GM21367 (cell line): ENCODE data around the gene GTF2F2.

Experiments
- ATAC-seq: cut with Tn5 transposase; IDR thresholded peaks from one replicate; pipeline ENCODE4 v1.9.1; 2021; ENCODE audit not compliant: unreplicated experiment

Gene GTF2F2

GRCh38 chr13:45209229-45209628 is 88.9 kb downstream of the GTF2F2 start:
- no peak for ATAC-seq

GRCh38 chr13:45215392-45216077 is 95.2 kb downstream of the GTF2F2 start:
- no peak for ATAC-seq

DNA sequence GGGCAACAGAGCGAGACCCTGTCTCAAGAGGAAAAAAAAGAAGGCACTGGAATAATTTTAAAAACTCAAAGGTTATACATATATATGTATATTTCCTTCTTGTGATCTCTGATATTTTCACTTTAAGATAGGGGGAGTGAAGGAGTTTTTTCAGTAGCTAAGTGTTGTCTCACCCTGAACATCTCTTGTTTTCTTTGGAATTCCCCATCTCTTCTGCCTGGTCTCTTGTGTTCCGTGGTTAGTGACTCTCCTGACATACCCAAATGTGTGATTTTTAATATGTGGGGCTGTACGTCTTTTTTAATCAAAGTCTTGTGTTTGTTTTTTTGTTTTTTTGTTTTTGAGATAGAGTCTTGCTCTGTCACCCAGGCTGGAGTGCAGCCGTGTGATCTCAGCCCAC is 95.9 kb downstream of the GTF2F2 start:
- no peak for ATAC-seq

DNA sequence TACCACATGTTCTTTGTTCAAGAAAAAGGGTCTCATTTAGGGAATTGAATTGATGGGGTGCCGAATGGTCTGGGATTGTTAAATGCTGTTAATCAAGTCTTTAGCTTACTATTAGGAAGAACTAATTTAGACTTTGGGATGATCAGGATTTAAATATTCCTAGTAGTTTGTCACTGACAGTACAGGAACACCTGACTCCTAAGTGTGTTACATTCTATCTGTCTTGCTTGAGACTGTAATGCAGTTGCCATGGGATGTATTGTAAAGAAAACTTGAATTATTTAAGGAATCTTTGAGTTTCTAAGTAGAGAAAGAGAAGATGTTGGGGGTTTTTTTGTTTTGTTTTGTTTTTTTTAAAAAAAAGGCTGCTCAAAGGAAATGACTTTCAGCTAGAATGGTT is 98.4 kb downstream of the GTF2F2 start:
- no peak for ATAC-seq

- no peak for ATAC-seq
Measured at GRCh38 chr13:45219123-45219891, 99.0 kb downstream of the GTF2F2 start.

GRCh38 chr13:45219938-45220375 is 99.6 kb downstream of the GTF2F2 start:
- ATAC-seq: no peak

GRCh38 chr13:45220403-45220802 is 100.1 kb downstream of the GTF2F2 start:
- no peak for ATAC-seq

GRCh38 chr13:45222516-45222915 is 102.2 kb downstream of the GTF2F2 start:
- no peak for ATAC-seq

- no peak for ATAC-seq
Measured at GRCh38 chr13:45222919-45223318, 102.6 kb downstream of the GTF2F2 start.

- ATAC-seq: no peak
Measured at GRCh38 chr13:45224176-45224575, 103.9 kb downstream of the GTF2F2 start.

DNA sequence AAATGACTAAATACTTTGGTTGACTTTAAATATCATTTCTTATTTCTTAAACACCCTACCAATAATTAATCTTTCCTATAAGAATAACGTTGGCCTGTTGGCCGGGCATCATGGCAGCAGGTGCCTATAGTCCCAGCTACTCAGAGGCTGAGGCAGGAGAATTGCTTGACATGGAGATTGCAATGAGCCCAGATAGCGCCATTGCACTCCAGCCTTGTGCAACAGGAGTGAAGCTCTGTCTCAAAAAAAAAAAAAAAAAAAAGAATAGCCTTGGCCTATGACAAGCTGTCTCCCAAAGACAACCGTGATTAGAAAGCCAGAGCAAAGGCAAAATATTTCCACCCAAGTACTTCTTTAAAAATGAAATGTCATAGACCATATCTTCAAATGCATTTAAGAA is 105.1 kb downstream of the GTF2F2 start:
- no peak for ATAC-seq

DNA sequence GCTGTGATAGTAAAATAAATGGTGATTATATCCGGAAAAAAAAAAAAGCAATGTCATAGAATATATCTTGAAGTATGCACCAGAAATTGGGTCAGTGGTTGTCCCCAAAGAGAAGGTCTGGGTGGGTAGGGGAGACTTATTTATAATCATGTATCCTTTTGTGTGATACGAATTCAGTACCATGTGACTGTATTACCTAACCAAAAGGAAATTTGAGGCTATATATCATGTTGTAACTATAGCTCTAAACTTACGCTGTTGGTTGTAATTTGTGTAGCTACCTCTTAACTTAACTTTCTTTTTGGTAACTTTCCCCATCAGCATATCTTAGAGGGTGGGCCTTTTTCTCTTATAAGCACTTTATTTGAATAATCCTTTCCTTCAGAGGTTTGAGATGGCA is 105.7 kb downstream of the GTF2F2 start:
- no peak for ATAC-seq

DNA sequence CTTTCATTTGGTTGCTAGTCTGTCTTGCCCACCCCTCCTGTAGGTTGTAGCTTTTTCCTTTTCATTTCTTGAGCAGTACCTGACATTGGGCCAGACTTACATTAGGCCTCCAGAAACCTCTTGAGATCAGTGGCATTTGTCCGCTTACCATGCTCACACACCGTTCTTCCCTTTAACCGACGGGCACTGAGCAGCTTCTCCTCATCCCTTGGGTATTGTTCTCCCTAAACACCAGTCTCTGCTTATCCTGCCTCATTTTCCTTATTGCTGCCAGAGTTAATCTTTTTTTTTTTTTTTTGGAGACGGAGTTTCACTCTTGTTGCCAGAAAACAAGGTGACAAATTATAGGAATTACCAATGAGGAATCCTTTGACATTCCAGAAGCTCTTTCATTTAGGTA is 107.7 kb downstream of the GTF2F2 start:
- no peak for ATAC-seq

GRCh38 chr13:45229172-45229571 is 108.9 kb downstream of the GTF2F2 start:
- no peak for ATAC-seq

DNA sequence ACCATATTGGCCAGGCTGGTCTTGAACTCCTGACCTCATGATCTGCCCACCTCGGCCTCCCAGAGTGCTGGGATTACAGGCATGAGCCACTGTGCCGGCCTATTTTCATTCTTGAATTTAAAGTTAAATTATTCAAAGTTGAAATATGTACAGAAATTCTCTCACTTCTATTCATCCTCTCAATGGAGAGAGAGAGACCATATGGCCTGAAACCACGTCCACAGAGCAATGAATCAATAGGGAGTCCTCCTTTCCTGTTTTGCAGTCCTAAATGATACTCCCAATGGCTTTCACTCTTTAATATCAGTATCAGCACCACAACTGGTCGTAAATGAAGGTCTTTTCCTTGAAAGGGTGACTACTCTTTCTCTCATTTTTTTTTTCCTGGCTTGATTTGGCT is 111.0 kb downstream of the GTF2F2 start:
- ATAC-seq: no peak

GRCh38 chr13:45231722-45232121 is 111.4 kb downstream of the GTF2F2 start:
- no peak for ATAC-seq

DNA sequence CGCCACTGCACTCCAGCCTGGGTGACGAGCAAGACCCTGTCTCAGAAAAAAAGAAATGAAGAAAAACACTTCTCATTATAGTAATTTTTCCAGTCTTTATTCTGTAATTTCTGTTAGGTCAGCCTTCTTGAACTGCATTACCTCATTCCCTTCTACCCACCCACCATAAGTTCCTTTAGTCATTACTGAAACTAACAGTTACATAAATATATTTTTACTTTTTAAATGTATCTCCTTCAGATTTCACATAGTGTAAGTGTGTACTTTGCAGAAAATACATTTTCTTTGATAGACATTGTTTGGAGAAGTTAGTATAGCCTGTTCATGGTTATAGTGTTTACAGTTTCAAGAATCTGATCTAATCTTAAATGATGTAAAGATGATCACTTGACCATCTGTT is 112.3 kb downstream of the GTF2F2 start:
- ATAC-seq: no peak

GRCh38 chr13:45238945-45239795 is 118.9 kb downstream of the GTF2F2 start:
- ATAC-seq: no peak

GRCh38 chr13:45240143-45240542 is 119.8 kb downstream of the GTF2F2 start:
- no peak for ATAC-seq

GRCh38 chr13:45242070-45242469 is 121.8 kb downstream of the GTF2F2 start:
- no peak for ATAC-seq

DNA sequence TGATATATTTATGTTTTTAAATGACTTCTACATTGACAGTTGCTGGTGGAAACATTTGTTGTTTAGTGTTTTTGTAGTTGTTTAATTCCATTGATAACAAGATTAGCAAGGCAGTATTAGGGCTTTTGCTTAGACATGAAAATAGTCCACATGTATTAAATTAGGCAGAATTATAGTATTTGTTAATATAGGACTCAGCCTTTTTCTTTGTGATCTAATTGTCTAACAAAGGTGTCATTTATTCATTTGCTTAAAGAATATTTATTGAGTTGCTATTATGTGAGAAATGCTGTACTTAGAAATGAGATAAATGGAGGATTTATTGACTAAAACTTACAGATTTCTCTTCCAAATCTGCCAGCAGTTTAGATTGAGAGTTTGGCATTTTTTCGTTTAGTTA is 122.2 kb downstream of the GTF2F2 start:
- ATAC-seq: no peak

DNA sequence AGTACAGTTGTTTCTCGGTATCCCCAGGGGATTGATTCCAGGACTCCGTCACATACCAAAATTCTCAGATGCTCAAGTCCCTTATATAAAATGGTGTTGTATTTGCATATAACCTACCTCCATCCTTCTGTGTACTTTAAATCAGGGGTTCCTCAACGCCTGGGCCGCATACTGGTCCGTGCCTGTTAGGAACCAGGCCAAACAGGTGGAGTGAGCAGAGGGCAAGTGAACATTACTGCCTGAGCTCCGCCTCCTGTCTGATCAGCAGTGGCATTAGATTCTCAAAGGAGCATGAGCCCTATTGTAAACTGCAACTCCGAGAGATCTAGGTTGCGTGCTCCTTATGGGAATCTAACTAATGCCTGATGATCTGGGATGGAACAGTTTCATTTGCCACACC is 122.8 kb downstream of the GTF2F2 start:
- no peak for ATAC-seq
